Measurements from ENCODE around the gene POLR2M.

DNA sequence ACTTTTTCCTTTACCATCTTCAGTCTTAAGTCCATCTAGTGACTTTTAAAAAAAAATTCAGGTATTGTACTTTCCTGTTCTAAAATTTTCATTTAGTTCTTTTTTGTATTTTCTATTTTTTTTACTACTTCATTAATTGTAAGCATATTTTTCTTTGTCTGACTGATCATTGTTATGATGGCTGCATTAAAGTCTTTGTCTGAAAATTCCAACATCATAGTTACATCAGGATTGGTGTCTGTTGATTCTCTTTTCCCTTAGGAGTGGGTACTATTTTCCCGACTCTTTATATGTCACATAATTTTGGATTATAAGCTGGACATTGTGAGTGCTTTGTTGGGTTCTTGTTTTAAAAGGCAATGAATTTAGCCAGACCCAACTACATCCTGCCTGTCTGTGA is 34.9 kb upstream of the POLR2M start:
- TF ChIP-seq, protein P1, sequence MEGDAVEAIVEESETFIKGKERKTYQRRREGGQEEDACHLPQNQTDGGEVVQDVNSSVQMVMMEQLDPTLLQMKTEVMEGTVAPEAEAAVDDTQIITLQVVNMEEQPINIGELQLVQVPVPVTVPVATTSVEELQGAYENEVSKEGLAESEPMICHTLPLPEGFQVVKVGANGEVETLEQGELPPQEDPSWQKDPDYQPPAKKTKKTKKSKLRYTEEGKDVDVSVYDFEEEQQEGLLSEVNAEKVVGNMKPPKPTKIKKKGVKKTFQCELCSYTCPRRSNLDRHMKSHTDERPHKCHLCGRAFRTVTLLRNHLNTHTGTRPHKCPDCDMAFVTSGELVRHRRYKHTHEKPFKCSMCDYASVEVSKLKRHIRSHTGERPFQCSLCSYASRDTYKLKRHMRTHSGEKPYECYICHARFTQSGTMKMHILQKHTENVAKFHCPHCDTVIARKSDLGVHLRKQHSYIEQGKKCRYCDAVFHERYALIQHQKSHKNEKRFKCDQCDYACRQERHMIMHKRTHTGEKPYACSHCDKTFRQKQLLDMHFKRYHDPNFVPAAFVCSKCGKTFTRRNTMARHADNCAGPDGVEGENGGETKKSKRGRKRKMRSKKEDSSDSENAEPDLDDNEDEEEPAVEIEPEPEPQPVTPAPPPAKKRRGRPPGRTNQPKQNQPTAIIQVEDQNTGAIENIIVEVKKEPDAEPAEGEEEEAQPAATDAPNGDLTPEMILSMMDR (IDR thresholded peaks at IDR 0.05) = no peak
- TF ChIP-seq POLR2A (IDR thresholded peaks at IDR 0.05) = no peak
